Mesodermal cell (in vitro differentiated cells): ENCODE data around the gene NELL2.

Experiments
- H3K27ac ChIP-seq: 2 replicates; pipeline ENCODE4 v1.7.0; 2013; ENCODE audit warnings: mild to moderate bottlenecking, low read depth, low read length, moderate library complexity; ENCODE audit not compliant: severe bottlenecking
- H3K36me3 ChIP-seq: 2 replicates; pipeline ENCODE4 v1.7.1; 2013; ENCODE audit warnings: mild to moderate bottlenecking, low read length, moderate library complexity; ENCODE audit not compliant: control insufficient read depth, insufficient read depth
- H3K4me1 ChIP-seq: one replicate; pipeline ENCODE4 v1.7.1; 2013; ENCODE audit warnings: mild to moderate bottlenecking, low read length; ENCODE audit not compliant: insufficient read depth, control insufficient read depth, poor library complexity, severe bottlenecking
- H3K4me3 ChIP-seq: 2 replicates; pipeline ENCODE4 v1.7.0; 2013; ENCODE audit warnings: low read length, control low read depth, mild to moderate bottlenecking; ENCODE audit not compliant: insufficient read depth, poor library complexity, severe bottlenecking; ENCODE audit errors: extremely low read depth
- H3K9me3 ChIP-seq: 2 replicates; pipeline ENCODE4 v1.7.1; 2013; ENCODE audit warnings: mild to moderate bottlenecking, low read length, moderate library complexity; ENCODE audit not compliant: control insufficient read depth
- WGBS, 2 experiments: methylation state at CpG; one replicate each; pipeline ENCODE4 v1.1.5; 2013; ENCODE audit warnings: missing lambda C conversion rate in 2 of 2; ENCODE audit not compliant: insufficient coverage in 2 of 2; 5-methylcytosine and 5-hydroxymethylcytosine counted together

The NELL2 gene

GRCh38 chr12:44875417-44875953 lies 630 bp downstream of the NELL2 start:
- WGBS, 2 experiments = 0 to 1% methylated on average over 18 to 20 of the region's 27 CpGs
- Histone ChIP-seq H3K27ac (no peak overlapping the region), H3K4me1 (peaks cover 11% of the 10 kb centered on the region), H3K36me3 (no peaks in the 10 kb centered on the region), H3K4me3 (peak overlapping the region; percentile 42), H3K9me3 (peaks cover 1% of the 10 kb centered on the region)

GRCh38 chr12:44874981-44875416 lies 1.1 kb downstream of the NELL2 start:
- WGBS, 2 experiments = 0 to 3% methylated on average over 8 to 9 of the region's 12 CpGs
- peaks cover 3% of the 10 kb centered on the region for H3K9me3 ChIP-seq
- no peaks in the 10 kb centered on the region for H3K36me3 ChIP-seq
- H3K4me1 ChIP-seq = peaks cover 11% of the 10 kb centered on the region
- peak overlapping the region; percentile 42 for H3K4me3 ChIP-seq
- no peak overlapping the region for H3K27ac ChIP-seq

DNA sequence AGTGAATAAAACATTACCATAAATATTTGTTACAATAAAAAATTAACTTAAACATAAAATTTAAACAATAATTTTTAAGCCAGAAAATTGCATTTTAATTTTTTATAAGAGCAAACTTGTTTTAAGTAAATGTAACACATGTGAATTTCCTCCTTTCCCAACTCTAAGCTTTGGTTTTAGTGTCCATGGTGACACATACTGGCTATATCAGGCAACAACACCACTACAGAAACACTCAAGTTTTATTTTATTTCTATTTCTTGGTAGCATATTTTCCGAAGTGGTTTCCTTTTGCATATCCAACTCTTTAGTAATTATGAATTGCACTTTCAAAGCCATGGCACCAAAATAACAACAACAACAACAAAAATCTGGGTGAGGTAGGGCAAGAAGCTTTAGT lies 2.2 kb downstream of the NELL2 start:
- Histone ChIP-seq H3K36me3 (no peaks in the 10 kb centered on the region), H3K27ac (no peak overlapping the region), H3K4me3 (no peak overlapping the region), H3K4me1 (peaks cover 11% of the 10 kb centered on the region), H3K9me3 (peaks cover 3% of the 10 kb centered on the region)
- 50% methylated on average over 1 of the region's 1 CpG; no CpG with 5 or more reads in 1 of the 2 experiments for WGBS, 2 experiments

- no peaks in the 10 kb centered on the region for H3K36me3 ChIP-seq
- no peak overlapping the region for H3K4me3 ChIP-seq
- H3K4me1 ChIP-seq = no peaks in the 10 kb centered on the region
- peaks cover 3% of the 10 kb centered on the region for H3K9me3 ChIP-seq
- H3K27ac ChIP-seq = no peak overlapping the region
Measured at GRCh38 chr12:44869503-44869902, 6.6 kb downstream of the NELL2 start.

GRCh38 chr12:44863867-44864266 lies 12.2 kb downstream of the NELL2 start:
- Histone ChIP-seq H3K4me3 (no peak overlapping the region), H3K36me3 (no peaks in the 10 kb centered on the region), H3K9me3 (no peaks in the 10 kb centered on the region), H3K27ac (no peak overlapping the region), H3K4me1 (no peaks in the 10 kb centered on the region)
- no CpG with 5 or more reads among the region's 2 CpGs for WGBS, 2 experiments

- Histone ChIP-seq H3K36me3 (no peaks in the 10 kb centered on the region), H3K4me1 (no peaks in the 10 kb centered on the region), H3K4me3 (no peak overlapping the region), H3K27ac (no peak overlapping the region), H3K9me3 (no peaks in the 10 kb centered on the region)
- no CpG with 5 or more reads among the region's 1 CpG for WGBS, 2 experiments
Measured at GRCh38 chr12:44859998-44860689, 16.0 kb downstream of the NELL2 start.

DNA sequence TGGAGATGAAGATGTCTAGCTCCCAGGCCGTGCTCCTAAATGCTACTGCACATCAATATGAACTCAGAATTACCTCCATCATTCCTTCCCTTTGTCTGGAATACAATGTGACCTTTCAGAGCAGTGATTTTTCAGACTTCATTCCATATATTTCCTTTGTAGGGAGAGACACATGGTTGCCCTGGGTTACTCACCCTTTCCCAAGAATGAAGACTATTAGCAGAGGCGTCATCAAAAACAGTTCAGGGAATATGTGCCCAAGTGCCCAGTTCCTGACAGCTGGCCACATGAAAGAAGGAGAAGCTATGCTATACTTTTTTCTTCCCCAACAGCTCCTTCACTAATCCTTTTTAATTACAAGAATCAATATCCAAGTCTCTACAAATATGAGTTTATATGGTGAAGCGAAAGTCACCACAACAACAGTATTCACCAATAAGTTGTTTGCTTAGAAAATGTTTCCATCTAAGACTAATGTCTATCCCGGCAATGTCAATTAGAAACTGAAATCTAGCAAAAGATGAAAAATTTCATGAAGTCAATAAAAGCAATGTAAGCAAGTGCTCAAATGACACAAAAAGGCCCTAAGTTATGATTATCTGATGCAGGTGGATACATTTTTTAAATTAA lies 17.8 kb downstream of the NELL2 start:
- WGBS, 2 experiments = 100% methylated on average over 1 of the region's 4 CpGs; no CpG with 5 or more reads in 1 of the 2 experiments
- H3K36me3 ChIP-seq = no peaks in the 10 kb centered on the region
- no peaks in the 10 kb centered on the region for H3K4me1 ChIP-seq
- H3K27ac ChIP-seq = no peak overlapping the region
- no peaks in the 10 kb centered on the region for H3K9me3 ChIP-seq
- H3K4me3 ChIP-seq = no peak overlapping the region

DNA sequence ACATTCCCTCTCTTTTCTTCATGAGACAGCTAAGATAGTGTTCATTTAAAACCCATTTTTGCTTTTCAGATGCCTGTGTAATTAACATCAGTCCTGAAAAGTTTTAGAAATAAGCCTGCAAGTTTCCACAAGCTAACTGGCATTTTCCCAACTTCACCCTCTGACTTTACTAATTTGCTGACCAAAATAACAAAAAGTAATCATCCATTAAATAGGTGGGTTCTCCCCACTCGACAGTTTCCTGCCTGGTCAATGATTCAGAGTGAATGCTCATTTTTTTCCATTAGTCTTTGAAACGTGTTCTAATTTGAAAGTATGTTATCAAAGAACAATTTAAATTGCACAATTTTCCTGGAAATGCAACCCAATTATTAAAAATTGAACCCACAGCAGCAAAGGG lies 23.6 kb downstream of the NELL2 start:
- Histone ChIP-seq H3K9me3 (no peaks in the 10 kb centered on the region), H3K27ac (no peak overlapping the region), H3K36me3 (no peaks in the 10 kb centered on the region), H3K4me3 (no peak overlapping the region), H3K4me1 (no peaks in the 10 kb centered on the region)
- no CpG with 5 or more reads among the region's 2 CpGs for WGBS, 2 experiments

- 91% methylated on average over 3 of the region's 3 CpGs; no CpG with 5 or more reads in 1 of the 2 experiments for WGBS, 2 experiments
- H3K4me3 ChIP-seq = no peak overlapping the region
- no peaks in the 10 kb centered on the region for H3K36me3 ChIP-seq
- no peaks in the 10 kb centered on the region for H3K4me1 ChIP-seq
- no peak overlapping the region for H3K27ac ChIP-seq
- H3K9me3 ChIP-seq = no peaks in the 10 kb centered on the region
Measured at GRCh38 chr12:44851586-44851985, 24.5 kb downstream of the NELL2 start.

GRCh38 chr12:44848703-44849085 lies 27.4 kb downstream of the NELL2 start:
- no peak overlapping the region for H3K4me3 ChIP-seq
- WGBS, 2 experiments = no CpG with 5 or more reads among the region's 2 CpGs
- H3K4me1 ChIP-seq = no peaks in the 10 kb centered on the region
- H3K27ac ChIP-seq = no peak overlapping the region
- no peaks in the 10 kb centered on the region for H3K36me3 ChIP-seq
- no peaks in the 10 kb centered on the region for H3K9me3 ChIP-seq
